Stimulated activated CD4-positive, alpha-beta T cell treated with anti-CD3 and anti-CD28 coated beads, Interleukin-1b, Interleukin-23, amount 100 ng/mL, for 24 hours (primary cell): Measurements from ENCODE around the gene BCL7A.
"Not testable (repeated sequence)": the region's sequence is repeated elsewhere in the genome, so short reads cannot be mapped to it uniquely, and the experiment has no call there.

Experiments
- DNase-seq, 4 experiments: peaks; one replicate each; pipeline ENCODE4 v3.0.0-alpha.2; 2020; ENCODE audit warnings: low read depth in 4 of 4, low spot score in 1 of 4

BCL7A gene

DNA sequence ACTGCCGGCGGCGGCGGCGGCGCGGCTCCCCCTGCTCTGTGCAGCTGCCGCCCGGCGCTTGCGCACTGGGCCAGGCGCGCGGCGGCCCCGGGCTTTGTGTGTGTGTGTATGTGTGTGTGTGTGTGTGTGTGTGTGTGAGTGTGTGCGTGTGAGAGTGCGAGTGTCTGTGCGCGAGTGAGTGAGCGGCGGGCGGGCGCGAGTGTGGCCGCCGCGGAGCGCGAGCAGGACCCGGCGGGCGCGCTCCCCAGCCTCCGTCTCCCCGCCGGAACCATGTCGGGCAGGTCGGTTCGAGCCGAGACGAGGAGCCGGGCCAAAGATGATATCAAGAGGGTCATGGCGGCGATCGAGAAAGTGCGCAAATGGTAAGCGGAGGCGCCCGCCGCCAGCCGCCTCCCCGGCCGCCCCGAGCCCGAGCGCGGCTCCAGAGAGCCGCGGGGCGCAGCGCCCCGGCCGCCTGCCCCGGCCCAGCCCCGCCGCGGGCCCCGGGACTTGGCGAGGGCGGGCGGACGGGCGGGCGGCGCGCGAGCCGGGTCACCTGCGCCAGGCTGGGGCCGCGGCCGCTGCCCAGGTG lies at the start of gene BCL7A:
Gene BCL7A, plus strand, starts transcription at position 63 of the 571 bp plus-strand sequence. Its CDS starts 208 bp downstream, at position 271.
- DNase-seq = peak in 2 of 4 experiments; percentile 37 to 51

GRCh38 chr12:121974026-121974985 lies 47.4 kb upstream of the BCL7A start:
- no peak for DNase-seq

- no peak for DNase-seq
Measured at GRCh38 chr12:121975021-121975420, 46.7 kb upstream of the BCL7A start.

GRCh38 chr12:121976950-121977349 lies 44.7 kb upstream of the BCL7A start:
- no peak for DNase-seq

GRCh38 chr12:121980191-121980891 lies 41.3 kb upstream of the BCL7A start:
- DNase-seq = no peak

DNA sequence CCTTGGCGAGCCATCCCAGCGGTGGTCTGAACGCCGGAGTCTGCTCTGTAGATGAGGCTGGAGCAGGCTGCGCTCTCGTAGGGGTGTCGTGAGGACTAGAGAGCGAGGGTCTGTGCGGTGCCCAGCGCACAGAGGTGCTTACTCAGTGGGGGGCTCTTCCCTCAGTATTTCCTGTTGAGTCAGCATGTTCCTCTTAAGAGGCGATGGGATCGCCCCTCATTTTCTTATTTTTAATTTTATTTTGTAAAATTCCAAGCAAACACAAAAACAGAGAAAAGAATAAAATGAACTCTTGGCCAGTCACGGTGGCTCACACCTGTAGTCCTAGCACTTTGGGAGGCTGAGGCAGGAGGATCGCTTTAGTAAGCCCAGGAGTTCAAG lies 40.8 kb upstream of the BCL7A start:
- no peak for DNase-seq

DNA sequence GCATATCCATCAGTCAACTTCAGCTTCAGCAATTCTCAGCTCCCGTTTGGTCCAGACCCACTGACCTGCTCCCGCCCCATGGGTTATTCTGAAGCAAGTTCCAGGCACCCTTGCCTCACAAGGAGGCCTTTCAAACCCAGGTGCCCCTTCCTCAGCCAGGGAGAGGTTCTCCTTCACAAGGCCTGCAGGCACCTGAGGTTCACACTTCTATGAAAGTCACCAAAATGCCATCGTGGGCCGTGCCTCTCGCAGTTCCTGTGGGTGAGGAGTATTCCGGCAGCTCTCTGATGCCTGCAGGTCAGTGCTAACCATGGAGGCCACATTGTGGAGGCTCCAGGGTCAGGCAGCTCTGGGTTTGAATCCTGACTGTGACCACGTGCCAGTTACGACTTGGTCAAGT lies 40.2 kb upstream of the BCL7A start:
- no peak for DNase-seq

DNA sequence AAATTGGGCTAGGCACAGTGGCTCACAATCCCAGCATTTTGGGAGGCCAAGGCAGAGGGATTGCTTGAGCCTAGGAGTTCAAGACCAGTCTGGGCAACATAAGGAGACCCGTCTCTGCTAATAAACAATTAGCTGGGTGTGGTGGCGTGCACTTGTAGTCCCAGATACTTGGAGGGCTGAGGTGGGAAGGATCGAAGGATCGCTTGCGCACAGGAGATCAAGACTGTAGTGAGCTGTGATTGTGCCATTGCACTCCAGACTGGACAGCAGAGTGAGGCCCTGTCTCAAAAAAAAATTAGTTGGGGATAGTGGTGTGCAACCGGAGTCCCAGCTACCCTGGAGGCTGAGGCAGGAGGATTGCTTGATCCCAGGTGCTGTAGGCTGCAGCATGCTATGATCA lies 38.7 kb upstream of the BCL7A start:
- no peak for DNase-seq

DNA sequence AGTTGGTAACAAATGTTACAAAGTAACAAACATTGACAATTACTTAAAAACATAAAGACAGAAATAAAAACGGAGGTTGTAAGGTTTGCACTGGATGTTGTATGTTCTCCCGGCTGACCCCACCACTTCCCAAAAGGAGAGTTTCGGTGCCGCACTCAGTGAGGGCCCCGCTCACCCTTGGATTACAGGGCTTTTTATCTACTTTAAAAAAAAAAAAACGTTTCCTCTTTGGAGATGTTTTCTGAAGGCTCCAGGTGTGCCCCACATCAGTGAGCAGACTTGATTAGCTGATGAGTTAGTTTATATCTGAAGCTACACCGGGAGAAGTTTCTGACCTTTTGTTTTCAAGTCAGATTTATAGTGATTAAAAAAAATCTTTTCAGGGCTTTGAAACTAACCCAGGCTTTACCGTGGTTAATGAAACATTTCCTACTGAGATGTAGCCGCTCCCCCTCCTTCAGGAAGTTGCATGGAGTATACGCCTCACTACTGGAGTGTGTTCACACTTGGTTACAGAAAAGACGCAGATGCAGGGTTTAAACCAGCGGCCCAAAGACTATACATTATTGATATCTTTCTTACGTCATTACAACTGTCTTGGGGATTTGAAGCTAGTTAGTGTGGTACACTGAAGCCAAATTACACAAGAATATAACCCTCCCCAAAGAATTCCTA lies 38.0 kb upstream of the BCL7A start:
- no peak for DNase-seq

DNA sequence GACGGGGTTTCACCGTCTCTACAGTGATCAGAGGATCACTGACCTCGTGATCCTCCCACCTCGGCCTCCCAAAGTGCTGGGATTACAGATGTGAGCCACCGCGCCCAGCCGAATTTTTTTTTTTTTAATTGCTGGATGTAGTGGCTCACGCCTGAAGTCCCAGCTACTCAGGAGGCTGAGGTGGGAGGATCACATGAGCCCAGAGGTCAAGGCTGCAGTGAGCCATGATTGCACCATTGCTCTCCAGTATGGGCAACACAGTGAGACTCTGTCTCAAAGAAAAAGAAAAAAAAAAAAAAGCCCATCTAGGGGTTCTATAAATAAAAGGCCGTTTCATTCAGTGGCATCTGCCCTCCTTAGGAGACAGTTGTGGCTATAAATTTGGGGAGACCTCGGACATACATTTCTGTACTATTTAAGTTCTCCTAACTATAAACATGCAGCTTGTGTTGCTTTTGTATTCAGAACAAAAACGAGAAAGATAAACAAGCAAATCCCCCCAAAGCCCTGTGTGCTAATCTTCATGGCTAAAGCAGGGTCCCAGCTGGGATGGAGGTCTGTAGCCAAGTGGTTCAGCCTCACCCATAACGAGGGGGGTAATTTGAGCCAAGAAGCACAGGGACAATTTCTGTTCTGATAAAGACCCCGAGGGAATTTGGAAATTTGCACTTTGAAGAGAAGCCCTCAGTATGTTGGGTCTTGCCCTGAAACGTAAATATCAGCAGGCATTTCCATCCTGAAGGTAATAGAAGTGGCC lies 35.0 kb upstream of the BCL7A start:
- DNase-seq = no peak

GRCh38 chr12:121988519-121988918 lies 33.2 kb upstream of the BCL7A start:
- DNase-seq = not testable (repeated sequence)

GRCh38 chr12:121989276-121990113 lies 32.2 kb upstream of the BCL7A start:
- no peak for DNase-seq

DNA sequence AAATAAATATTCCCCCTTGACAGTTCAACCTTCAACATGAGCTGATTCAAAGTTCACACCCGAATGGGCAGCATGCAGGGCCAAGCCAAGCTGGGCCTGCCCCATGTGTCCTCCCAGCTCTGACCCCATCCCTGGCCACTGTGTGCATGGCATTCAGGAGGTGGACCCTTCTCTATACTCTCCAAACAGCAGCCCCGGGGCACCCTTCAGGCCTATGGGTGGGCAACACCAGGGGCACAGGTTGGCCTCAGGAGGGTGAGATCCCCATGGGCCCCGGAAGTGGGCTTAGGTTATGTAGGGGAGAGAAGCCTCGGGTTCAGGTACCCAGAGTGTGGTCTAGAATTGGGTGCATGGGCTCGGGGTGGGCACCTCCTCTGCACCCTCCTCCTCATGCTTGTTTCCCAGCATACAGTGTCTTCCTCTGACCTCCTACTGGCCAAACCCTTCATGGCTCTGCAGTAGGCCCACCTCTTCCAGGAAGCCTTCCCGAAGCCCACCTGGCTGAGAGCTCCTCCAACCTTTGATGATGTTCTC lies 31.5 kb upstream of the BCL7A start:
- DNase-seq = no peak

DNA sequence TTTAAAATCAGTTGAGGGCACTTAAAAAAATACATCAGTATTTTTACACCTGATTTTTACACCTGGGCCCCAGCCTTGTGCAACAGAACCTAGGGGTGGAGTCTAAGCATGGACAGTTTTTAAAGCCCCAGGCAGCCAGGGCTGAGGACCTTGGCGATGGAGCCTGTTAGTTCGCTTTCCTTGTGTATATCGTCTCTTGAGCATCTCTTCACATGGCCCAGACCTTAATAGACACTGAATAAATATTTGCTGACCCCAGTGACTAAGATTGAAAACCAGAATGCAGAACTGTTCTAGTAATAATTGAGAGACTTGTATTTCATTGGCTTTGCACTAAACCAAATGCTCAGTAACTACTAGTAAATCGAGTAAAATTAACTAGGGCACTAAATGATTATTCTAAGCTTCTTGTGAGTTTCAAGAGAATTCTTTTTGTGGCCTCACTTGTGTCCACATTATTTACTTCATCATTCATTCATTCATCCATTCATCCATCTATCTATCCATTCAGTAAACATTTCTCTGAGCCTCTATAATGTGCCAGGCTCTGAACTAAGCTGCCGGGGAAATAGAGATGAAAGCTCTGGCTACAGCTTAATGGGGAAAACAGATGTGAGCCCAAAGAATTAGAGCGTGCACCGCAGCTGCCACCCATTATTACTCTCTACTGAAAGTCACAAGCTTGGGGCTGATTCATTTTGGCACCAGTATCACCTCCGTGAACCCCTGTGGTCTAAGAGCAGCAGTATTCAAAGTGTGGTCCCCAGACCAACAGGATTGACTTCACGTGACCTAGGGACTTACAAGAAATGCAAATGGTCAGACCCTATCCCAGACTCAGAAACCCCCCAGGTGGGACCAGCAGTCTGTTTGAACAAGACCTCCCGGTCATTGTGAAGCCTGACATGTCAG lies 30.7 kb upstream of the BCL7A start:
- DNase-seq = peak in 1 of 4 experiments; percentile 34

DNA sequence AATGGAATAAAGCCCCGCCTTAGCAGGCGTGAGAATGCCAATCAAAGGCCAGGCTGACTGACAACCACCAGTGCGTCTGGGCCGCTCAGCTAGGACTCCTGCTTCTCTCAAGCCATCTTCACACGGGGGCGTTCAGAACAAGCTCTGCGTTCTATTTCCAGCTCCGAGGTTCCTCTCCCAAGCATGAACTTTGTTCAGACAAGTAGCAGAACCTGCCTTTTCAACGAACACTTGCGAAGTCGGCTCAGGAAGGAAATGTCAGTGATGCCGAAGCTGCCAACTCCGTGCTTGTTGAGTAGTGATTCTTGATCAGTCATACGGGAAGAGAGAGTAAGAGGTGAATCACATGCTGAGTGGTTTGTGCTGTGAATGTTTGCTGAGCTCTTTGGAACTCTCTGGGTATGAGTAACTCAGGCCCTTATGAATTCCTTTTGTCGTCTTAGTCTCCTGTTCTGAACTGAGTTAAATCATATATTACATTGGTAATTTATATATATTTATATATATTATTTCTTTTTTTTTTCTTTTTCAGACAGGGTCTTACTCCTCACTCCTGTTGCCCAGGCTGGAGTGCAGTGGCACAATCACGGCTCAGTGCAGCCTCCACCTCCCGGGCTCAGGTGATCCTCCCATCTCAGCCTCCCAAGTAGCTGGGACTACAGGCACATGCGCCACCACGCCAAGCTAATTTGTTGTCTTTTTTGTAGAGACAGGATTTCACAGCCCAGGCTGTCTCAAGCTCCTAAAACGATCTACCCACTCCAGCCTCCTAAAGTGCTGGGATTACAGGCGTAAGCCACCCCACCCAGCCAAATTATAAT lies 29.4 kb upstream of the BCL7A start:
- DNase-seq = peak; percentile 22 to 56 (median 34)

GRCh38 chr12:121996050-121996944 lies 25.4 kb upstream of the BCL7A start:
- DNase-seq = no peak
